GM23338 (cell line): ENCODE measurements around the gene RNF20. TPM values are rescaled to one million over a fixed set of nuclear protein-coding genes. Genes with fewer than 3 reads are reported as not detected.

Experiments
- ATAC-seq: fragments of 200-7000 bp; cut with Tn5 transposase; 3 replicates; pipeline ENCODE4 v1.9.1; 2020
- DNase-seq: peaks from one replicate; pipeline ENCODE4 v3.0.0-alpha.2; 2015; ENCODE audit warnings: low spot score
- H2AFZ ChIP-seq: fragments of 200-600 bp; sonication (generic); 2 replicates; pipeline ENCODE4 v1.8.0; 2016; ENCODE audit warnings: antibody characterized with exemption, mild to moderate bottlenecking, moderate library complexity
- H3F3A ChIP-seq: fragments of 200-600 bp; sonication (generic); replicated peaks from 2 replicates; pipeline ENCODE4 v1.8.0; 2017; ENCODE audit warnings: antibody characterized with exemption, mixed run types, low read depth
- H3K27ac ChIP-seq: fragments of 200-600 bp; sonication (generic); 2 replicates; pipeline ENCODE4 v1.6.1; 2016; ENCODE audit warnings: low read depth
- H3K27me3 ChIP-seq: fragments of 200-600 bp; sonication (generic); 2 replicates; pipeline ENCODE4 v1.8.0; 2016; ENCODE audit warnings: mild to moderate bottlenecking, mixed run types, moderate library complexity; ENCODE audit not compliant: insufficient read depth
- H3K36me3 ChIP-seq: fragments of 200-600 bp; sonication (generic); 2 replicates; pipeline ENCODE4 v1.8.0; 2016; ENCODE audit warnings: mild to moderate bottlenecking; ENCODE audit not compliant: insufficient read depth
- H3K4me1 ChIP-seq: fragments of 200-600 bp; sonication (generic); 2 replicates; pipeline ENCODE4 v1.8.0; 2016; ENCODE audit warnings: mild to moderate bottlenecking, moderate library complexity; ENCODE audit not compliant: insufficient read depth
- H3K4me2 ChIP-seq: fragments of 200-600 bp; sonication (generic); 2 replicates; pipeline ENCODE4 v1.7.1; 2017; ENCODE audit warnings: mixed run types
- H3K4me3 ChIP-seq: fragments of 200-600 bp; sonication (generic); 2 replicates; pipeline ENCODE4 v1.6.1; 2016; ENCODE audit warnings: mixed run types
- H3K79me2 ChIP-seq: fragments of 200-600 bp; sonication (generic); replicated peaks from 2 replicates; pipeline ENCODE4 v1.8.0; 2017; ENCODE audit warnings: mild to moderate bottlenecking; ENCODE audit not compliant: insufficient read depth
- H3K9me2 ChIP-seq: fragments of 200-600 bp; sonication (generic); 2 replicates; pipeline ENCODE4 v1.8.0; 2017; ENCODE audit not compliant: insufficient read depth
- H4K20me1 ChIP-seq: fragments of 200-600 bp; sonication (generic); replicated peaks from 2 replicates; pipeline ENCODE4 v1.8.0; 2017; ENCODE audit warnings: mild to moderate bottlenecking; ENCODE audit not compliant: insufficient read depth
- H3K27ac Mint-ChIP-seq: 2 replicates; pipeline ENCODE4 v1.8.0; 2020; ENCODE audit warnings: inconsistent platforms, mild to moderate bottlenecking, moderate library complexity, mixed read lengths
- H3K27me3 Mint-ChIP-seq: 3 replicates; pipeline ENCODE4 v1.8.0; 2022; ENCODE audit warnings: low read depth, mild to moderate bottlenecking, moderate library complexity, mixed read lengths, inconsistent platforms; ENCODE audit not compliant: insufficient read depth, poor library complexity
- H3K36me3 Mint-ChIP-seq: 3 replicates; pipeline ENCODE4 v1.8.0; 2021; ENCODE audit warnings: low read depth, mild to moderate bottlenecking, inconsistent platforms, moderate library complexity, mixed read lengths
- H3K4me1 Mint-ChIP-seq: 3 replicates; pipeline ENCODE4 v1.8.0; 2020; ENCODE audit warnings: mild to moderate bottlenecking, inconsistent platforms, mixed read lengths
- H3K4me3 Mint-ChIP-seq: 3 replicates; pipeline ENCODE4 v1.8.0; 2021; ENCODE audit warnings: moderate library complexity, mild to moderate bottlenecking, inconsistent platforms, mixed read lengths
- H3K9me3 Mint-ChIP-seq: 3 replicates; pipeline ENCODE4 v1.8.0; 2020; ENCODE audit warnings: moderate library complexity, mild to moderate bottlenecking, inconsistent platforms, mixed read lengths
- CREB1 ChIP-seq: fragments of 250-450 bp; sonication (Bioruptor Pico); IDR thresholded peaks from 2 replicates; pipeline ENCODE4 v1.5.0; 2020; ENCODE audit warnings: low read depth, mild to moderate bottlenecking, moderate library complexity
- EZH2phosphoT487 ChIP-seq: fragments of 200-600 bp; sonication (generic); IDR thresholded peaks from one replicate; pipeline ENCODE4 v1.8.1; 2018; ENCODE audit warnings: antibody characterized with exemption; ENCODE audit not compliant: unreplicated experiment
- JUNB ChIP-seq: IDR thresholded peaks from one replicate; pipeline ENCODE4 v1.6.1; 2016; ENCODE audit warnings: antibody characterized with exemption; ENCODE audit not compliant: unreplicated experiment
- NANOG ChIP-seq: IDR thresholded peaks from 2 replicates; pipeline ENCODE4 v1.6.1; 2016; ENCODE audit warnings: antibody characterized with exemption, borderline replicate concordance
- POLR2AphosphoS5 ChIP-seq: IDR thresholded peaks from 2 replicates; pipeline ENCODE4 v1.6.1; 2016; ENCODE audit warnings: antibody characterized with exemption, low read depth
- polyA plus RNA-seq: library from polyadenylated mRNA; unstranded; fragments of >200 nt; fragmentation: Nextera tagmentation; extraction: Ambion mirVana; gene quantifications from 2 replicates; pipeline ENCODE4 v1.2.1, GENCODE V29; 2016
- total RNA-seq: library from RNA; depleted of rRNA; stranded (reverse); fragments of >200 nt; shearing (Covaris generic); gene quantifications from 2 replicates; pipeline ENCODE4 v1.2.3, GENCODE V29; 2014
- TF ChIP-seq, protein P1 (sequence below): IDR thresholded peaks from one replicate; pipeline ENCODE4 v1.6.1; 2018; ENCODE audit warnings: antibody characterized with exemption; ENCODE audit not compliant: unreplicated experiment
- TF ChIP-seq, protein P2 (sequence below), 2 experiments: fragments of 200-600 bp in 1 of 2; sonication (generic) in 1 of 2; conservative IDR thresholded peaks; 2 replicates each; pipeline versions ENCODE4 v1.5.1 to v1.6.1; 2016 to 2017; ENCODE audit warnings: antibody characterized with exemption in 2 of 2, low read depth in 2 of 2, mild to moderate bottlenecking in 2 of 2, moderate library complexity in 1 of 2
- TF ChIP-seq, protein P3 (sequence below): IDR thresholded peaks from 2 replicates; pipeline ENCODE4 v1.6.1; 2016; ENCODE audit warnings: antibody characterized with exemption

Gene RNF20
- total and polyA plus RNA-seq, 2 experiments from 2014 or later: 33.6 to 36.2 TPM

DNA sequence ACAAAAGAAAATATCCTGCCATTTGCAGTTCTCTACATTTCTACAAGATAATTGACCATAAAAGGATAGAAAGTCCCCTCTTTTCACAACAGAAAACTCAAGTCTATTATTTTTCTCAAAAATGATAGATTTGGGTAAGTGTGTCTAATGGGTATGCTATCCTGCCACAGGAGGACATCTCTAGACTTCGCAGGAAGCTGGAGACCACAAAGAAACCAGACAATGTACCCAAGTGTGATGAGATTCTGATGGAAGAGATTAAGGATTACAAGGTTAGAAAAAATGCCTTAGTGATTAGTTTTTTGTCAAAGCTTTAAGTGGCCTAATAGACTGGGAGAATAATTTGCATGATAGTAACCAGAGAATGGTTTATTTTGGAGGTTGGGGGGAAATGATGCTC is 28.1 kb downstream of the RNF20 start:
- no peaks in the 10 kb centered on the region for H3F3A ChIP-seq
- no peak overlapping the region; the same call in 1 of the 2 replicates for H3K27ac Mint-ChIP-seq
- no peaks in the 10 kb centered on the region for H3K9me3 Mint-ChIP-seq
- no peaks in the 10 kb centered on the region for H3K9me2 ChIP-seq
- no peak overlapping the region for H3K4me2 ChIP-seq
- TF ChIP-seq, protein P1, sequence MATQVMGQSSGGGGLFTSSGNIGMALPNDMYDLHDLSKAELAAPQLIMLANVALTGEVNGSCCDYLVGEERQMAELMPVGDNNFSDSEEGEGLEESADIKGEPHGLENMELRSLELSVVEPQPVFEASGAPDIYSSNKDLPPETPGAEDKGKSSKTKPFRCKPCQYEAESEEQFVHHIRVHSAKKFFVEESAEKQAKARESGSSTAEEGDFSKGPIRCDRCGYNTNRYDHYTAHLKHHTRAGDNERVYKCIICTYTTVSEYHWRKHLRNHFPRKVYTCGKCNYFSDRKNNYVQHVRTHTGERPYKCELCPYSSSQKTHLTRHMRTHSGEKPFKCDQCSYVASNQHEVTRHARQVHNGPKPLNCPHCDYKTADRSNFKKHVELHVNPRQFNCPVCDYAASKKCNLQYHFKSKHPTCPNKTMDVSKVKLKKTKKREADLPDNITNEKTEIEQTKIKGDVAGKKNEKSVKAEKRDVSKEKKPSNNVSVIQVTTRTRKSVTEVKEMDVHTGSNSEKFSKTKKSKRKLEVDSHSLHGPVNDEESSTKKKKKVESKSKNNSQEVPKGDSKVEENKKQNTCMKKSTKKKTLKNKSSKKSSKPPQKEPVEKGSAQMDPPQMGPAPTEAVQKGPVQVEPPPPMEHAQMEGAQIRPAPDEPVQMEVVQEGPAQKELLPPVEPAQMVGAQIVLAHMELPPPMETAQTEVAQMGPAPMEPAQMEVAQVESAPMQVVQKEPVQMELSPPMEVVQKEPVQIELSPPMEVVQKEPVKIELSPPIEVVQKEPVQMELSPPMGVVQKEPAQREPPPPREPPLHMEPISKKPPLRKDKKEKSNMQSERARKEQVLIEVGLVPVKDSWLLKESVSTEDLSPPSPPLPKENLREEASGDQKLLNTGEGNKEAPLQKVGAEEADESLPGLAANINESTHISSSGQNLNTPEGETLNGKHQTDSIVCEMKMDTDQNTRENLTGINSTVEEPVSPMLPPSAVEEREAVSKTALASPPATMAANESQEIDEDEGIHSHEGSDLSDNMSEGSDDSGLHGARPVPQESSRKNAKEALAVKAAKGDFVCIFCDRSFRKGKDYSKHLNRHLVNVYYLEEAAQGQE: no peak
- TF ChIP-seq, protein P2, sequence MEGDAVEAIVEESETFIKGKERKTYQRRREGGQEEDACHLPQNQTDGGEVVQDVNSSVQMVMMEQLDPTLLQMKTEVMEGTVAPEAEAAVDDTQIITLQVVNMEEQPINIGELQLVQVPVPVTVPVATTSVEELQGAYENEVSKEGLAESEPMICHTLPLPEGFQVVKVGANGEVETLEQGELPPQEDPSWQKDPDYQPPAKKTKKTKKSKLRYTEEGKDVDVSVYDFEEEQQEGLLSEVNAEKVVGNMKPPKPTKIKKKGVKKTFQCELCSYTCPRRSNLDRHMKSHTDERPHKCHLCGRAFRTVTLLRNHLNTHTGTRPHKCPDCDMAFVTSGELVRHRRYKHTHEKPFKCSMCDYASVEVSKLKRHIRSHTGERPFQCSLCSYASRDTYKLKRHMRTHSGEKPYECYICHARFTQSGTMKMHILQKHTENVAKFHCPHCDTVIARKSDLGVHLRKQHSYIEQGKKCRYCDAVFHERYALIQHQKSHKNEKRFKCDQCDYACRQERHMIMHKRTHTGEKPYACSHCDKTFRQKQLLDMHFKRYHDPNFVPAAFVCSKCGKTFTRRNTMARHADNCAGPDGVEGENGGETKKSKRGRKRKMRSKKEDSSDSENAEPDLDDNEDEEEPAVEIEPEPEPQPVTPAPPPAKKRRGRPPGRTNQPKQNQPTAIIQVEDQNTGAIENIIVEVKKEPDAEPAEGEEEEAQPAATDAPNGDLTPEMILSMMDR (conservative IDR thresholded peaks at IDR 0.05; ENCODE audit: low read depth in 2 of 2): no peak
- TF ChIP-seq NANOG: no peak
- no peak for TF ChIP-seq EZH2phosphoT487
- TF ChIP-seq, protein P3, sequence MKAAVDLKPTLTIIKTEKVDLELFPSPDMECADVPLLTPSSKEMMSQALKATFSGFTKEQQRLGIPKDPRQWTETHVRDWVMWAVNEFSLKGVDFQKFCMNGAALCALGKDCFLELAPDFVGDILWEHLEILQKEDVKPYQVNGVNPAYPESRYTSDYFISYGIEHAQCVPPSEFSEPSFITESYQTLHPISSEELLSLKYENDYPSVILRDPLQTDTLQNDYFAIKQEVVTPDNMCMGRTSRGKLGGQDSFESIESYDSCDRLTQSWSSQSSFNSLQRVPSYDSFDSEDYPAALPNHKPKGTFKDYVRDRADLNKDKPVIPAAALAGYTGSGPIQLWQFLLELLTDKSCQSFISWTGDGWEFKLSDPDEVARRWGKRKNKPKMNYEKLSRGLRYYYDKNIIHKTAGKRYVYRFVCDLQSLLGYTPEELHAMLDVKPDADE: no peak
- no peak overlapping the region for H3K4me3 ChIP-seq
- H3K4me3 Mint-ChIP-seq: no peak overlapping the region
- no peak for ATAC-seq
- H3K36me3 ChIP-seq: peaks cover 63% of the 10 kb centered on the region
- peaks cover 24% of the 10 kb centered on the region for H3K79me2 ChIP-seq
- no peaks in the 10 kb centered on the region for H3K4me1 ChIP-seq
- no peak overlapping the region for H2AFZ ChIP-seq
- H4K20me1 ChIP-seq: no peaks in the 10 kb centered on the region
- H3K27me3 Mint-ChIP-seq: no peaks in the 10 kb centered on the region
- H3K27me3 ChIP-seq: no peaks in the 10 kb centered on the region
- DNase-seq: no peak
- H3K36me3 Mint-ChIP-seq: peaks cover 80% of the 10 kb centered on the region
- no peak overlapping the region for H3K27ac ChIP-seq
- no peaks in the 10 kb centered on the region for H3K4me1 Mint-ChIP-seq

DNA sequence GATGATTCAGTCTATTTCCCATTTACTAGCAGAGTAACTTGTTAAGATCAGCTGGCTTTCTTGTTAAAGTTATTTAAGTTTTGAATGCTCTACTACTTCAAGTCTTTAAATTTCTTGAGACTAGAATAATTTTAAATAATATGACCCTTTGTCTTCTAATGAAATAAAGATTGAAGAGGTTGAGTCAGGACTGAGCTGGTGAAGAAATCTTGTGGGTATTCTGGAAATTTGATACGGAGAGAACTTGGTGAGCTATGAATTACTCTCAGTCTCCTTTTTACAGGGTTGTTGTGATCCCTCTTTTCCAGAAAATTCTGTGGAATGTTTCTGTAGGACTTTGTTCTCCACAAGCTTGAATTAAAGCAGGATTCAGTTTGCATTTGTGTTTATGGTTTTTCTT is 29.3 kb downstream of the RNF20 start:
- Histone ChIP-seq H3K4me1 (no peaks in the 10 kb centered on the region), H3K9me2 (no peaks in the 10 kb centered on the region), H3K27me3 (no peaks in the 10 kb centered on the region), H3K4me3 (no peak overlapping the region), H3F3A (no peaks in the 10 kb centered on the region), H2AFZ (no peak overlapping the region), H3K4me2 (no peak overlapping the region), H3K36me3 (peaks cover 51% of the 10 kb centered on the region), H3K27ac (no peak overlapping the region), H3K79me2 (peaks cover 23% of the 10 kb centered on the region), H4K20me1 (no peaks in the 10 kb centered on the region)
- ATAC-seq: no peak
- DNase-seq: no peak
- H3K9me3 Mint-ChIP-seq: no peaks in the 10 kb centered on the region
- no peak overlapping the region for H3K4me3 Mint-ChIP-seq
- H3K27me3 Mint-ChIP-seq: no peaks in the 10 kb centered on the region
- H3K36me3 Mint-ChIP-seq: peaks cover 75% of the 10 kb centered on the region
- H3K27ac Mint-ChIP-seq: no peak overlapping the region
- H3K4me1 Mint-ChIP-seq: no peaks in the 10 kb centered on the region
- TF ChIP-seq, protein P3: no peak
- TF ChIP-seq CREB1 (CRISPR knock-in tag) (no peak), POLR2AphosphoS5 (no peak), JUNB (no peak)
- TF ChIP-seq, protein P1: no peak
